ENCODE measurements around the gene FAM13A. TPM values are rescaled to one million over a fixed set of nuclear protein-coding genes. Genes with fewer than 3 reads are reported as not detected.
"Not testable (repeated sequence)": the region's sequence is repeated elsewhere in the genome, so short reads cannot be mapped to it uniquely, and the experiment has no call there.

Gene FAM13A
- total and polyA plus RNA-seq, 2 of the 13 experiments (the other 11 are each of a cell fraction or from before 2014, with no cell fraction given) = 1.2 to 36.2 TPM

GRCh38 chr4:88907478-88907877 is 149.5 kb downstream of the FAM13A start:
- Histone ChIP-seq H3K4me2 (ENCODE audit: low read depth, low read length) (no peak overlapping the region), H2AFZ (ENCODE audit: low read length) (no peak overlapping the region), H3K9me3 (ENCODE audit: low read length) (no peaks in the 10 kb centered on the region), H3K9ac (ENCODE audit: insufficient read depth, low read depth, low read length) (no peak overlapping the region), H3K27ac (ENCODE audit: extremely low read length, insufficient read depth, low read length) (no peak overlapping the region), H4K20me1 (ENCODE audit: insufficient read depth, low read length) (no peaks in the 10 kb centered on the region), H3K4me1 (ENCODE audit: insufficient read depth, low read length) (peaks cover 7% of the 10 kb centered on the region; the same call in 1 of the 2 replicates), H3K79me2 (ENCODE audit: insufficient read depth, low read length) (no peaks in the 10 kb centered on the region), H3K36me3 (replicated peaks in 1 of 2; ENCODE audit: control insufficient read depth in 1 of 2, insufficient read depth in 2 of 2, low read length in 2 of 2) (no peaks in the 10 kb centered on the region), H3K27me3 (ENCODE audit: control insufficient read depth in 1 of 2, insufficient read depth in 2 of 2, low read length in 2 of 2) (no peaks in the 10 kb centered on the region), H3K4me3 (replicated peaks in 1 of 3; ENCODE audit: insufficient read depth in 1 of 3, low read depth in 2 of 3, low read length in 3 of 3) (no peak overlapping the region)
- intact Hi-C loops (cut with micrococcal nuclease; ENCODE audit: unreplicated experiment) = no loop called here
- ChIA-PET POLR2A (no interaction called here), CTCF (ENCODE audit: low intra/inter-chr PET ratio, low total read pairs) (no interaction called here)
- no TSS peak for BruUV-seq (replicated peaks)
- DNase-seq (ENCODE audit: low spot score) = no peak
- ATAC-seq = no peak
- in situ Hi-C loops (cut with HindIII; ENCODE audit: extremely low pct_ligation_motif_present, low pct_unique_long_range_greater_than_20kb) = no loop called here
- WGBS (ENCODE audit: low lambda C conversion rate) = 43% methylated on average over 5 of the region's 5 CpGs
- FAIRE-seq = no peak
- TF ChIP-seq ZNF367 (CRISPR knock-in tag; IDR thresholded peaks at IDR 0.05; ENCODE audit: borderline replicate concordance) (no peak), ZNF24 (IDR thresholded peaks at IDR 0.05) (no peak), ZNF737 (CRISPR knock-in tag; IDR thresholded peaks at IDR 0.05; ENCODE audit: borderline replicate concordance) (no peak), ZNF788 (CRISPR knock-in tag; IDR thresholded peaks at IDR 0.05; ENCODE audit: borderline replicate concordance) (no peak), NFE2L2 (IDR thresholded peaks at IDR 0.05; ENCODE audit: low read length) (no peak), ZBTB1 (CRISPR knock-in tag; IDR thresholded peaks at IDR 0.05; ENCODE audit: borderline replicate concordance) (no peak), AKAP8 (CRISPR knock-in tag; IDR thresholded peaks at IDR 0.05) (no peak), ZSCAN20 (CRISPR knock-in tag; IDR thresholded peaks at IDR 0.05; ENCODE audit: borderline replicate concordance) (no peak)
- TF ChIP-seq, protein P1, sequence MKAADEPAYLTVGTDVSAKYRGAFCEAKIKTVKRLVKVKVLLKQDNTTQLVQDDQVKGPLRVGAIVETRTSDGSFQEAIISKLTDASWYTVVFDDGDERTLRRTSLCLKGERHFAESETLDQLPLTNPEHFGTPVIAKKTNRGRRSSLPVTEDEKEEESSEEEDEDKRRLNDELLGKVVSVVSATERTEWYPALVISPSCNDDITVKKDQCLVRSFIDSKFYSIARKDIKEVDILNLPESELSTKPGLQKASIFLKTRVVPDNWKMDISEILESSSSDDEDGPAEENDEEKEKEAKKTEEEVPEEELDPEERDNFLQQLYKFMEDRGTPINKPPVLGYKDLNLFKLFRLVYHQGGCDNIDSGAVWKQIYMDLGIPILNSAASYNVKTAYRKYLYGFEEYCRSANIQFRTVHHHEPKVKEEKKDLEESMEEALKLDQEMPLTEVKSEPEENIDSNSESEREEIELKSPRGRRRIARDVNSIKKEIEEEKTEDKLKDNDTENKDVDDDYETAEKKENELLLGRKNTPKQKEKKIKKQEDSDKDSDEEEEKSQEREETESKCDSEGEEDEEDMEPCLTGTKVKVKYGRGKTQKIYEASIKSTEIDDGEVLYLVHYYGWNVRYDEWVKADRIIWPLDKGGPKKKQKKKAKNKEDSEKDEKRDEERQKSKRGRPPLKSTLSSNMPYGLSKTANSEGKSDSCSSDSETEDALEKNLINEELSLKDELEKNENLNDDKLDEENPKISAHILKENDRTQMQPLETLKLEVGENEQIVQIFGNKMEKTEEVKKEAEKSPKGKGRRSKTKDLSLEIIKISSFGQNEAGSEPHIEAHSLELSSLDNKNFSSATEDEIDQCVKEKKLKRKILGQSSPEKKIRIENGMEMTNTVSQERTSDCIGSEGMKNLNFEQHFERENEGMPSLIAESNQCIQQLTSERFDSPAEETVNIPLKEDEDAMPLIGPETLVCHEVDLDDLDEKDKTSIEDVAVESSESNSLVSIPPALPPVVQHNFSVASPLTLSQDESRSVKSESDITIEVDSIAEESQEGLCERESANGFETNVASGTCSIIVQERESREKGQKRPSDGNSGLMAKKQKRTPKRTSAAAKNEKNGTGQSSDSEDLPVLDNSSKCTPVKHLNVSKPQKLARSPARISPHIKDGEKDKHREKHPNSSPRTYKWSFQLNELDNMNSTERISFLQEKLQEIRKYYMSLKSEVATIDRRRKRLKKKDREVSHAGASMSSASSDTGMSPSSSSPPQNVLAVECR (CRISPR knock-in tag; IDR thresholded peaks at IDR 0.05; ENCODE audit: borderline replicate concordance) = no peak

- H4K20me1 ChIP-seq (ENCODE audit: insufficient read depth, low read length); H3K79me2 ChIP-seq (ENCODE audit: insufficient read depth, low read length); DNase-seq (ENCODE audit: low spot score); H3K4me3 ChIP-seq (replicated peaks in 1 of 3; ENCODE audit: insufficient read depth in 1 of 3, low read depth in 2 of 3, low read length in 3 of 3); in situ Hi-C loops (cut with HindIII; ENCODE audit: extremely low pct_ligation_motif_present, low pct_unique_long_range_greater_than_20kb); POLR2A ChIA-PET; ATAC-seq; H3K27ac ChIP-seq (ENCODE audit: extremely low read length, insufficient read depth, low read length); H2AFZ ChIP-seq (ENCODE audit: low read length); H3K9me3 ChIP-seq (ENCODE audit: low read length); intact Hi-C loops (cut with micrococcal nuclease; ENCODE audit: unreplicated experiment); H3K4me1 ChIP-seq (ENCODE audit: insufficient read depth, low read length); H3K4me2 ChIP-seq (ENCODE audit: low read depth, low read length); CTCF ChIA-PET (ENCODE audit: low intra/inter-chr PET ratio, low total read pairs); H3K36me3 ChIP-seq (replicated peaks in 1 of 2; ENCODE audit: control insufficient read depth in 1 of 2, insufficient read depth in 2 of 2, low read length in 2 of 2); FAIRE-seq; H3K27me3 ChIP-seq (ENCODE audit: control insufficient read depth in 1 of 2, insufficient read depth in 2 of 2, low read length in 2 of 2); H3K9ac ChIP-seq (ENCODE audit: insufficient read depth, low read depth, low read length); BruUV-seq (replicated peaks): not testable (repeated sequence)
- 9% methylated on average over 3 of the region's 3 CpGs for WGBS (ENCODE audit: low lambda C conversion rate)
These were observed 152.7 kb downstream of the FAM13A start for GRCh38 chr4:88904240-88904639.
